ENCODE measurements around the gene ADRA2B.
"Not testable (repeated sequence)": the region's sequence is repeated elsewhere in the genome, so short reads cannot be mapped to it uniquely, and the experiment has no call there.

The ADRA2B gene

DNA sequence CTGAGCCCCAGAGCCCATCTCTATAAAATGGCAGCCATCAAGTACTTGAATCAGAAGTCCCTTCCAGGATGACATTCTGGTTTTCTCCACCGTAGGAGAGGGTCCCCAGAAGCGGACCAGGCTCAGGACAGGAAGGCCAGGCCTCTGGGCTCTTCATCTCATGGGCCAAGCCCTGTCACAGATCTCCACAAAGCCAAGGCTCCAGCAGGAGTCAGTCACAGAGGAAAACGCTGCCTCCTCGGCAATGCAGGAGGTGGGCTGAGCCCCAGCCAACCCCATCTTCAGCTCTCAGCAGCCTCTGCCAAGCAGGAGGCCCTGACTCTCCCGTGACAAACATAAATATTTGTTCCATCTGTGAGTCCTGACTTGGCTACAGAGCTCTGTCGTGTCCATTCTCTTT lies 42.2 kb downstream of the ADRA2B start:
- in situ Hi-C loops (cut with HindIII; ENCODE audit: low sequenced_read_pairs), result no loop called here
- no peak overlapping the region for H3K4me3 ChIP-seq (ENCODE audit: low read depth, low read length)
- DNase-seq (ENCODE audit: low read depth, low spot score), result no peak
- no peak for TF ChIP-seq CTCF (IDR thresholded peaks at IDR 0.05; ENCODE audit: low read depth, low read length)

DNA sequence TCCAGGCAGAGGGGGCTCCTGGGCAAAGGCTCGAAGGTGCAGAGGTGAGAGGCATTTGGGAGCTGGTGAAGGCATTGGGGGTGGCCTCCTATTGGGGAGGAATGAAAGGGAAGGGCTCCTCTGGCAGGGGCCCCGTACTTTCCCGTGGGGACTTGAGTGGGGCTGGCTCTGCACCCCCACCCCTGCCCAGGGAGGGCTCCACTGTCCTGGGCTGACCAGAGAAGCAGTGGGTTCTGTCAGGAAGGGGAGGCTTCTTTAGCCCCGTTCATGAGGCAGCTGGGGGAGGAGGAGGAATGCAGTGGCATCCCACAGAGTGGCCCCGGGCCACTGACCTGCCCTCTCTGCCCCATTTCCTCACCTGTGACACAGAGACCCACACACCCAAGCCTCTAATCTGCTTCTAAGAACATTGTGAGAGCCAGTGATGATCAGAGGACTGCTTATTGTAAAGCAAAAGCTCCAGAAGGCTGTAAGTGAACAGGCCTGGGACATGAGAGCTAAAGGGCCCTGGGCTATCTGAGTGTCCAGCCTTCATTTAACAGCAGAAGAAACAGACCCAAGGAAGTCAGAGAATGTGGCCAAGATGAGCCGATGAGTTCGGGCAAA lies 43.1 kb downstream of the ADRA2B start:
- no peak for TF ChIP-seq CTCF (IDR thresholded peaks at IDR 0.05; ENCODE audit: low read depth, low read length)
- in situ Hi-C loops (cut with HindIII; ENCODE audit: low sequenced_read_pairs), result no loop called here
- H3K4me3 ChIP-seq (ENCODE audit: low read depth, low read length), result no peak overlapping the region
- no peak for DNase-seq (ENCODE audit: low read depth, low spot score)

DNA sequence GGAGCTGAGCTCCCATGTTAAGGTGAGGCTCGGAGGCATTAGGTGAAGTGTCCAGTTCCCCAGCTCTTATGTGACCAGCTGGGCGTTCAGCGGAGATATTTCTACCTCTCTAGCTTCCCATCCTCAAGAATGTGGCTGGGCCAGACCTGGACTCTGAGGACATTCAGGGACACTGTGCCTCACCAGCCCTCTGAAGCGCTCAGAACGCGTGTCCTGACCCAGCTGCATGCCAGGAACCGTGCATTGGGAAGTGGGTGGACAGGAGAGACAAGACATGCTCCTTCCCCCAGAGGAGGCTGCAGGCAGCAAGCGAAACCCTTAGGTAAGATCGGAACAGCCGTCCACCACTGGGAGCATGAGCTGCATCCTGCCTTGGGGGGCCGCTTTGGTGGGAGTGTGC lies 43.6 kb downstream of the ADRA2B start:
- no peak for TF ChIP-seq CTCF (IDR thresholded peaks at IDR 0.05; ENCODE audit: low read depth, low read length)
- in situ Hi-C loops (cut with HindIII; ENCODE audit: low sequenced_read_pairs), result no loop called here
- H3K4me3 ChIP-seq (ENCODE audit: low read depth, low read length), result no peak overlapping the region
- DNase-seq (ENCODE audit: low read depth, low spot score), result no peak

- in situ Hi-C loops (cut with HindIII; ENCODE audit: low sequenced_read_pairs); DNase-seq (ENCODE audit: low read depth, low spot score): not testable (repeated sequence)
Observed at GRCh38 chr2:96071977-96072491, 44.3 kb downstream of the ADRA2B start.

DNA sequence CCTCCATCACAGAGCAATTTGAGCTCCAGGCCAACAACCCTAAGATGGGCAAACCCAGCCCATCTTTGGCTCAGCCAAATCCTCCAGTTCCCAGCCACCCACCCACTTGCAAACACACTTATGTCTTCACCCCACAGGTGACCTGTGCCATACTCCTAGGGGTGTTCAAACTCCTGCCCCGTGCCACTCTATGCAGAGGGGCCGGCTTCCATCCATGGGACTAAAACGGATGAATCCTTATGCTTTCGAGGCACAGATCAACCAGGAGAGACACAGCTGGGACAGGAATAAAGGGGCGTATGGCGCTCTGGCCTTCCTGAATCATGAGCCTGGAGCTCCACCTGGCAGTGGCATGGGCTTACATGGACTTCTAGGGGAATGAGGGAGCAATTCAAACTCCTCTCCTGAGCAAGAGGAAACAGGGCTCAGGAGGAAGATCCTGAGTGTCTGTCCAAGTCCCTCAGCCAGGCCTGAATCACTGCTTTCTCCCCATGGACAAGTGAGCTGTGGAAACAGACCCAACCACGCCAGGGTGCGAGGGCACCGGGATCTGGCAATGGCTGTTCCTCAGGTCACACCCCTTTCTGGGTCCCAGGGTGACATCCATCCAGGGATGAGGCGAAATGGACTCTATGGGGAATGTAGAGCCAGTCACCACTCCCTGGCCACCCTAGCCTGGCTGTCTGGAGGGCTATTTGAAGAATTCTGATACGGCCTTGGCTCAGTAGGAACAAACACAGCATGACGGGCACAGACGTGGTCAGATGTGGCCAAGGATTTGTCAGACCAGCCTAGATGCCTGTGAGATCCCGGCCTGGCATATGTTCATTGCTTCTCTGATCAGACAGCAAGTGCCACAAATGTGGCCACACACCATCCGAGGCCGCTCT lies 45.0 kb downstream of the ADRA2B start:
- DNase-seq (ENCODE audit: low read depth, low spot score); H3K4me3 ChIP-seq (ENCODE audit: low read depth, low read length); in situ Hi-C loops (cut with HindIII; ENCODE audit: low sequenced_read_pairs): not testable (repeated sequence)

More at GRCh38 chr2:96071977-96072491, 44.3 kb downstream of the ADRA2B start:
- H3K4me3 ChIP-seq (ENCODE audit: low read depth, low read length), result not testable (repeated sequence)

GRCh38 chr2:96070351-96070750 lies 46.0 kb downstream of the ADRA2B start:
- H3K4me3 ChIP-seq (ENCODE audit: low read depth, low read length); DNase-seq (ENCODE audit: low read depth, low spot score); in situ Hi-C loops (cut with HindIII; ENCODE audit: low sequenced_read_pairs): not testable (repeated sequence)

DNA sequence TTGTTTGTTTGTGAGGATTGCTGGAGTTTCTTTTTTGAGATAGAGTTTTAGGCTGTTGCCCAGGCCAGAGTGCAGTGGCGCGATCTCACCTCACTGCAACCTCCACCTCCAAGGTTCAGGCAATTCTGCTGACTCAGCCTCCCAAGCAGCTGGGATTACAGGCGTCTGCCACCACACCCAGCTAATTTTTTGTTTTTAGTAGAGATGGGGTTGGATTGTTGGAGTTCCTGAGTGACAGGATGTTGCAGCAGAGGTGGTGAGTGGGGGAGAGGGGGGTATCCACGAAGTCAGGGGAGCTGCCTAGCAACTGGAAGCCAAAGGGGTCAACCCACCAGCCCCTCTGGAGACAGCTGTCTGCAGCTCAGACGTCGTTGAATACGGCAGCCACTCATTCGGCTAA lies 46.5 kb downstream of the ADRA2B start:
- H3K4me3 ChIP-seq (ENCODE audit: low read depth, low read length); DNase-seq (ENCODE audit: low read depth, low spot score); in situ Hi-C loops (cut with HindIII; ENCODE audit: low sequenced_read_pairs): not testable (repeated sequence)

- in situ Hi-C loops (cut with HindIII; ENCODE audit: low sequenced_read_pairs), result not testable (repeated sequence)
Observed at GRCh38 chr2:96067902-96068581, 48.3 kb downstream of the ADRA2B start.

DNA sequence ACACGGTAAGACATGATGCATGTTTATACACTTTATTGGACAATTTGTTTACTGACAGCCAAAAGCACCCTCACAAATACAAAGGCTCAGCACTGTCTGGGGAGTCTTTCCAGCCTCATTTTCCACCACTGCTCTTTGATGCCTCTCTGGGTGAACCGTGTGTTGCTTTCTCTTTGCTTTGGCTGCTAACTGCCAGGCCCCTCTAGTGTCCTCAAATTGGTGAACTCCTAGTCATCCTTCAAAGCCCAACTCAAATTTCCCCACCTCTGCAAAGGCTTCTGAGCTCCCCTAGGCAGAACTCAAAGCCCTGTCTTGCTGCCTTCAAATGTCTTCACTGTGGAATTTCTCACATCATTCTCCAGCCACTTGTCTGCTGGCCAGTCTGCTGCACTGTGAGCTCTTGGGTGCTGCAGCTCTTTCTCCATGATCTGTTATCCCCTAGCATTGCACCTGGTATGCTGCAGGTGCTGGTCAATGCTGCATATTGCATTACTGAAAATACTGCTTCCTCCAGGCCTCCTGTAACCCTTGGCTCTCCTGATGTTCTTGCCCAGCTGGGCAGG lies 49.2 kb downstream of the ADRA2B start:
- H3K4me3 ChIP-seq (ENCODE audit: low read depth, low read length); DNase-seq (ENCODE audit: low read depth, low spot score); in situ Hi-C loops (cut with HindIII; ENCODE audit: low sequenced_read_pairs): not testable (repeated sequence)

More at GRCh38 chr2:96067902-96068581, 48.3 kb downstream of the ADRA2B start:
- not testable (repeated sequence) for DNase-seq (ENCODE audit: low read depth, low spot score); H3K4me3 ChIP-seq (ENCODE audit: low read depth, low read length)

- in situ Hi-C loops (cut with HindIII; ENCODE audit: low sequenced_read_pairs); DNase-seq (ENCODE audit: low read depth, low spot score); H3K4me3 ChIP-seq (ENCODE audit: low read depth, low read length): not testable (repeated sequence)
Observed at GRCh38 chr2:96066511-96066910, 49.9 kb downstream of the ADRA2B start.

- DNase-seq (ENCODE audit: low read depth, low spot score); H3K4me3 ChIP-seq (ENCODE audit: low read depth, low read length); in situ Hi-C loops (cut with HindIII; ENCODE audit: low sequenced_read_pairs): not testable (repeated sequence)
Observed at GRCh38 chr2:96065954-96066353, 50.4 kb downstream of the ADRA2B start.
